Forelimb muscle (tissue), 1 donor: ENCODE data around the gene TIMP2. TPM values are rescaled to one million over a fixed set of nuclear protein-coding genes. Genes with fewer than 3 reads are reported as not detected.
"Not testable (repeated sequence)": the region's sequence is repeated elsewhere in the genome, so short reads cannot be mapped to it uniquely, and the experiment has no call there.

Experiments used
- DNase-seq: peaks from one replicate; pipeline ENCODE4 v3.0.0-alpha.2; 2013; ENCODE audit warnings: low read depth
- polyA plus RNA-seq: library from polyadenylated mRNA; unstranded; fragments of 120-200 nt; gene quantifications from one replicate; pipeline ENCODE4 v1.2.1, GENCODE V29; 2013; ENCODE audit not compliant: insufficient read length

Gene TIMP2
- polyA plus RNA-seq, 1 donor = 164 TPM

GRCh38 chr17:78890498-78890897, 34.7 kb downstream of the TIMP2 start:
- DNase-seq = no peak

- DNase-seq = not testable (repeated sequence)
These were observed 35.1 kb downstream of the TIMP2 start for GRCh38 chr17:78890096-78890495.

- no peak for DNase-seq
These were observed 35.7 kb downstream of the TIMP2 start for GRCh38 chr17:78889531-78889930.

GRCh38 chr17:78888941-78889518, 36.2 kb downstream of the TIMP2 start:
- no peak for DNase-seq

- no peak for DNase-seq
These were observed 38.2 kb downstream of the TIMP2 start for GRCh38 chr17:78886954-78887353.

GRCh38 chr17:78885956-78886355, 39.2 kb downstream of the TIMP2 start:
- DNase-seq = no peak

- DNase-seq = no peak
These were observed 40.1 kb downstream of the TIMP2 start for GRCh38 chr17:78884876-78885667.

- no peak for DNase-seq
These were observed 40.9 kb downstream of the TIMP2 start for GRCh38 chr17:78884148-78884825.

- DNase-seq = peak; percentile 84
These were observed 41.6 kb downstream of the TIMP2 start for GRCh38 chr17:78883533-78884131.

GRCh38 chr17:78883089-78883532, 42.1 kb downstream of the TIMP2 start:
- DNase-seq = no peak

- no peak for DNase-seq
These were observed 42.6 kb downstream of the TIMP2 start for GRCh38 chr17:78882540-78883088.

- peak; percentile 71 for DNase-seq
These were observed 45.5 kb downstream of the TIMP2 start for GRCh38 chr17:78879635-78880186.

- no peak for DNase-seq
These were observed 46.2 kb downstream of the TIMP2 start for GRCh38 chr17:78878871-78879527.

GRCh38 chr17:78878261-78878660, 46.9 kb downstream of the TIMP2 start:
- DNase-seq = no peak

GRCh38 chr17:78876954-78877517, 48.2 kb downstream of the TIMP2 start:
- DNase-seq = not testable (repeated sequence)

- no peak for DNase-seq
These were observed 49.0 kb downstream of the TIMP2 start for GRCh38 chr17:78876094-78876597.

GRCh38 chr17:78875363-78876093, 49.7 kb downstream of the TIMP2 start:
- no peak for DNase-seq

- no peak for DNase-seq
These were observed 51.5 kb downstream of the TIMP2 start for GRCh38 chr17:78873519-78874340.

GRCh38 chr17:78872486-78872885, 52.7 kb downstream of the TIMP2 start:
- no peak for DNase-seq
